GM21737 (cell line): ENCODE results near the gene EPN1.

Source experiments
- ATAC-seq: cut with Tn5 transposase; IDR thresholded peaks from one replicate; pipeline ENCODE4 v1.9.1; 2021; ENCODE audit warnings: mild to moderate bottlenecking, moderate library complexity; ENCODE audit not compliant: unreplicated experiment

The EPN1 gene

GRCh38 chr19:55677572-55678028 lies 2.6 kb downstream of the EPN1 start:
- no peak for ATAC-seq

DNA sequence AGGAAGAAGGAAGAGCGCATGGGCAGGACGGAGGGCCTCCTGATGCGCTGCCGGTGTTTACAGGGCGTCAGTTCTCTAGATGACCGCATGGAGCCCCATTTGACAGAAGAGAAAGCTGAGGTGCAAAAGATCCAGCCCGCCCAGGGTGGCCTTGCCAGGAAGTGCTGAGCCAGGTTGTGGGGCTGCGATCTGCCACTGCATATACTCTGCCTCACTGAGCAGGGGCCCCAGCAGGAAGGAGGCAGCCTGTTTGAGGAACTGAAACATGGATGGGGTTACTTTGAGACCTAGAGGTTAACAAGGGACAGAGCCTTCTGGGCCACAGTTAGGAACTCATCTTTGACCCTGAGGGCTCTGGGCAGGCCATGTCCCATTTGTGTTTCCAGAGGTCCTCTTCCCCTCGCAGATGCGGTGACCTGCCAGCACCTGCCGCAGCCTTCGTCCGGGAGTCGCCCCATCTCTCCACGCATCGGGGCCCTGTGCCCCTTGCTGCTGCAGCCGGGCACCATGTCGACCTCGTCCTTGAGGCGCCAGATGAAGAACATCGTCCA lies 3.2 kb downstream of the EPN1 start:
- peak; percentile 59 for ATAC-seq

GRCh38 chr19:55679343-55680257 lies 4.6 kb downstream of the EPN1 start:
- no peak for ATAC-seq

- no peak for ATAC-seq
These were observed 5.5 kb downstream of the EPN1 start for GRCh38 chr19:55680339-55681130.

GRCh38 chr19:55681131-55682092 lies 6.4 kb downstream of the EPN1 start:
- ATAC-seq, result no peak

GRCh38 chr19:55683449-55684261 lies 8.6 kb downstream of the EPN1 start:
- ATAC-seq, result no peak

DNA sequence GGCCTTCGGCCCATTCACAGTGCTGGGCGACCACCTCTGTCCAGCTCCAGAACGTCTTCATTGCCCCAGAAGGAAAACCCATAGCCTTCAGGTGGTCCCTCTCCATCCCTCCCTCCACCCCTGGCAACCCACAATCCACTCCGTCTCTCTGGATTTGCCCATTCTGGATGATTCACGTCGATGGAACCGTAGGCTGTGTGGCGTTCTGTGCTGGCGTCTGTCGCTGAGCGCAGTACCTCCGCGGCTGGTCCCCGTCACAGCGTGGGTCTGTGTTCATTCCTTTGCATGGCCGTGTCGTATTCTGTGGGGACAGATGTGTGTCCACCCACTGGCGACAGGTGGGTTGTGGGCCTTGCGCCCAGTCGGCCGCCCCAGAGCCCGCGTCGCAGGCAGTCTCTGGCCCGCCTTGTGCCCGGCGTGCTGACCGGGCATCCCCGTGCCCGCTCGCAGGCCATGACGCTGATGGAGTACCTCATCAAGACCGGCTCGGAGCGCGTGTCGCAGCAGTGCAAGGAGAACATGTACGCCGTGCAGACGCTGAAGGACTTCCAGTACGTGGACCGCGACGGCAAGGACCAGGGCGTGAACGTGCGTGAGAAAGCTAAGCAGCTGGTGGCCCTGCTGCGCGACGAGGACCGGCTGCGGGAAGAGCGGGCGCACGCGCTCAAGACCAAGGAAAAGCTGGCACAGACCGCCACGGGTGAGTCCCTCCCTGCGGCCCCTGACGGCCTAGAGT lies 10.1 kb downstream of the EPN1 start:
- no peak for ATAC-seq

GRCh38 chr19:55685776-55686175 lies 10.8 kb downstream of the EPN1 start:
- no peak for ATAC-seq

GRCh38 chr19:55686311-55687050 lies 11.5 kb downstream of the EPN1 start:
- ATAC-seq, result no peak

- no peak for ATAC-seq
These were observed 12.5 kb downstream of the EPN1 start for GRCh38 chr19:55687281-55688201.

GRCh38 chr19:55688422-55689218 lies 13.6 kb downstream of the EPN1 start:
- no peak for ATAC-seq

- no peak for ATAC-seq
These were observed 14.5 kb downstream of the EPN1 start for GRCh38 chr19:55689411-55690108.

DNA sequence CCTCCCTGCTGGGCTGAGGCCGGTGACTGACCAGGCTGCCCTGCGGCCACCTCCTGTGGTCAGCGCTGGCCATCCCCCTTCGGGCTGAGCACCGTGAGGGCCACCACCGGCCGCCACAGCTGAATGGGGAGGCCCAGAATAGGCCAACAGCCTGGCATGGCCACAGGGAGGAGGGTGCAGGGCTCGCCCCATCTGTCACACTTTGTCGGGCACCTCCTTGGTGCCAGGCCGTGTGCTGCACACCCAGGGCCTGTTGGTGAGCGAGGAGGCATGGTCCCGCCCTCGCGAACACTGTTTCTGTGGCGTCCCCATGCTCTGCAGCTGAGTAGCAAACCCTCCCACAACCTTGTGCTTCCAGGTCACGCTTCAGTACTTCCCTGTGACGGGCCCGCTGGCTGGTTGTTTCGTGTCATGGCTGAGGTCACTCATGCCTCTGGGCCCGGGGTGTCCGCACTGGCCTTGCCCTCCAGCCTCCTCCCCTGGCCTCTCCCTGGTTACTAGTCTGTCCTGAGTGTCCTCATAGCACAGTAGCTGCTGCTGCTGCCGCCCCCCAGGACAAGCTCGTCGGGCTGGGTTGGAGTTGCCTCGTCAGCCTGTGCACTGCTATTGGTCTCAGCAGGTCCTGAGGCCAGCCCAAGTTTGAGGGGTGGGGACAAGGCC lies 15.2 kb downstream of the EPN1 start:
- ATAC-seq, result no peak

GRCh38 chr19:55690769-55691545 lies 15.9 kb downstream of the EPN1 start:
- no peak for ATAC-seq
